ENCODE measurements around the gene SYP.

DNA sequence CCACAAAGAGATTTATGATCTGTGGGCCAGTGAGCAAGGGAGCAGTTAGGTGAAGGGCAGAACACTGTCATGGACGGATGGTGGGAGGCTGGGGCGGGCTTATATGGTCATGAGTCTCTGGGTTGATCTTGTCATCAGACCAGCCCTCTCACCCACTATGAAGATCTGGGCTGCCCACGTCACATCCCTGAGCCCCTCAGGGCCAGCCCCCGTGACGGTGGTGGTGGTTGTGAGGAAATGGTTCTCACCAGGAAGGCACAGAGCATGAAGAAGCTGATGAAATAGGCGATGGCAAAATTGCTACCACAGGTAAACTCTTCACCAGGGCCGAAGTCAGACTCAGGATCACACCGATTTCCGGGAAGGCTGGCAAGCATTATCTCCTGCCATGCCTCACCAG lies 11.1 kb upstream of the SYP start:
- no peak for TF ChIP-seq FOXA1 (IDR thresholded peaks at IDR 0.05)
- no peak for TF ChIP-seq CTBP1 (IDR thresholded peaks at IDR 0.05; ENCODE audit: borderline replicate concordance)
- TF ChIP-seq SP1 (IDR thresholded peaks at IDR 0.05) = no peak
- TF ChIP-seq LEF1 (IDR thresholded peaks at IDR 0.05; ENCODE audit: borderline replicate concordance) = no peak
- no peak for TF ChIP-seq SUZ12 (IDR thresholded peaks at IDR 0.05)
- TF ChIP-seq ZNF384 (IDR thresholded peaks at IDR 0.05) = no peak
- TF ChIP-seq PKNOX1 (IDR thresholded peaks at IDR 0.05) = no peak
- TF ChIP-seq FOXK2 (IDR thresholded peaks at IDR 0.05) = no peak
- TF ChIP-seq FOXM1 (IDR thresholded peaks at IDR 0.05; ENCODE audit: borderline replicate concordance) = no peak
- TF ChIP-seq BHLHE40 (IDR thresholded peaks at IDR 0.05; ENCODE audit: borderline replicate concordance) = no peak
- no peak for TF ChIP-seq TARDBP (IDR thresholded peaks at IDR 0.05)
- TF ChIP-seq ELF4 (IDR thresholded peaks at IDR 0.05) = no peak
- no peak for TF ChIP-seq ARNT (IDR thresholded peaks at IDR 0.05)
- TF ChIP-seq HDGF (IDR thresholded peaks at IDR 0.05; ENCODE audit: borderline replicate concordance) = no peak

All from HEK293T (cell line).